Brain microvascular endothelial cell (primary cell): ENCODE results near the gene PER2.
A peak's percentile ranks its signal among the peaks of the same experiment; 100 is the strongest.
"Not testable (repeated sequence)": the region's sequence is repeated elsewhere in the genome, so short reads cannot be mapped to it uniquely, and the experiment has no call there.

ENCODE experiments used
- DNase-seq: peaks from one replicate; pipeline ENCODE4 v3.0.0-alpha.2; 2020
- H3K27ac ChIP-seq: fragments of 250-450 bp; sonication (Bioruptor Pico); 2 replicates; pipeline ENCODE4 v1.5.1; 2020; ENCODE audit warnings: mild to moderate bottlenecking, moderate library complexity
- H3K27me3 ChIP-seq: fragments of 250-450 bp; sonication (Bioruptor Pico); replicated peaks from 2 replicates; pipeline ENCODE4 v1.5.1; 2020; ENCODE audit warnings: mild to moderate bottlenecking
- H3K36me3 ChIP-seq: fragments of 250-450 bp; sonication (Bioruptor Pico); replicated peaks from 2 replicates; pipeline ENCODE4 v1.5.1; 2020; ENCODE audit warnings: mild to moderate bottlenecking
- H3K4me3 ChIP-seq: 2 replicates; pipeline ENCODE4 v1.5.1; 2011; ENCODE audit warnings: low read depth, mild to moderate bottlenecking, control low read depth, low read length, moderate library complexity
- CTCF ChIP-seq: IDR thresholded peaks from 2 replicates; pipeline ENCODE4 v1.5.1; 2011; ENCODE audit warnings: low read depth, mild to moderate bottlenecking, moderate library complexity, low read length, control low read depth, inconsistent platforms; ENCODE audit errors: missing control alignments
- in situ Hi-C: cut with HindIII; loops from 2 replicates; pipeline ENCODE4 v1.10.0; 2017; ENCODE audit warnings: low sequenced_read_pairs, low pct_ligation_motif_present

The PER2 gene

GRCh38 chr2:238287737-238288649 is at the start of gene PER2:
TSS of gene PER2 (minus strand) at chr2:238288610. CDS start at chr2:238277936, 10,674 bp downstream.
- peak; percentile 81 for DNase-seq
- Histone ChIP-seq H3K36me3 (no peaks in the 10 kb centered on the region), H3K27me3 (no peaks in the 10 kb centered on the region), H3K27ac (peak within 1 kb of the TSS; percentile 50), H3K4me3 (peak within 1 kb of the TSS; percentile 76)
- in situ Hi-C loops, result no loop called here
- peak; percentile 28 for TF ChIP-seq CTCF

- in situ Hi-C loops, result no loop called here
- DNase-seq, result no peak
- Histone ChIP-seq H3K27ac (no peak overlapping the region), H3K27me3 (no peaks in the 10 kb centered on the region), H3K36me3 (no peaks in the 10 kb centered on the region), H3K4me3 (no peak overlapping the region)
- TF ChIP-seq CTCF, result no peak
These were observed 49.4 kb upstream of the PER2 start for GRCh38 chr2:238337846-238338245.

- no peak for DNase-seq
- Histone ChIP-seq H3K27ac (no peak overlapping the region), H3K27me3 (no peaks in the 10 kb centered on the region), H3K4me3 (no peak overlapping the region), H3K36me3 (no peaks in the 10 kb centered on the region)
- in situ Hi-C loops, result no loop called here
- TF ChIP-seq CTCF, result no peak
These were observed 48.5 kb upstream of the PER2 start for GRCh38 chr2:238336793-238337444.

GRCh38 chr2:238336151-238336550 is 47.7 kb upstream of the PER2 start:
- in situ Hi-C loops, result no loop called here
- TF ChIP-seq CTCF, result no peak
- H3K27ac ChIP-seq, result no peak overlapping the region
- no peak for DNase-seq
- H3K4me3 ChIP-seq, result no peak overlapping the region
- no peaks in the 10 kb centered on the region for H3K27me3 ChIP-seq
- H3K36me3 ChIP-seq, result no peaks in the 10 kb centered on the region

GRCh38 chr2:238335591-238335990 is 47.2 kb upstream of the PER2 start:
- DNase-seq, in situ Hi-C loops, H3K4me3 ChIP-seq: not testable (repeated sequence)

GRCh38 chr2:238334885-238335284 is 46.5 kb upstream of the PER2 start:
- H3K27me3 ChIP-seq, result no peaks in the 10 kb centered on the region
- in situ Hi-C loops, result no loop called here
- no peak for TF ChIP-seq CTCF
- no peak overlapping the region for H3K4me3 ChIP-seq
- H3K27ac ChIP-seq, result no peak overlapping the region
- DNase-seq, result no peak
- no peaks in the 10 kb centered on the region for H3K36me3 ChIP-seq

More at GRCh38 chr2:238335591-238335990, 47.2 kb upstream of the PER2 start:
- not testable (repeated sequence) for H3K27me3 ChIP-seq, H3K36me3 ChIP-seq, H3K27ac ChIP-seq
